Measurements from ENCODE around the gene CCNK. TPM values are rescaled to one million over a fixed set of nuclear protein-coding genes. Genes with fewer than 3 reads are reported as not detected.

Gene CCNK
- total RNA-seq, 2 donors from 2014 or later, result 22.6 to 42.2 TPM

DNA sequence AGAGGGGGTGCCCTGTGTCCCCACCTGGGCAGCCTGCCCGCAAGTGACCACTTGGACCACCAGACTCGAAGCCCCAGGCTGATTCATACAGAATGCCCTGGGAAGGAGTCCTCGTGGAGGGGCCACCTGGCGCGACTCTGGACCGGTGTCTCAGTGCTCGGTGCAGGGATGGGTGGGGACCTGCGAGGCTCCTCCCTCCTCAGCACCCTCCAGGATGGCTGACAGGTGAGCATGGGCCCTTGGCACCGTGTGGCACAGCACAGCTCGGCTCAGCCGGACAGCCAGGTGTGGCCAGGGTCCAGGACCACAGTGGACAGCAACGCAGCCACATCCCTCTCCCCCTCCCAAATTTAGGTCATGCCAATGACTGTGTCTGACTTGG is 44.5 kb downstream of the CCNK start:
- Histone ChIP-seq H3K27me3 (replicated peaks; ENCODE audit: insufficient read depth) (no peaks in the 10 kb centered on the region), H3K9me3 (no peaks in the 10 kb centered on the region), H3K4me3 (no peak overlapping the region), H3K27ac (no peak overlapping the region), H3K4me1 (ENCODE audit: control insufficient read depth in 1 of 2, low read depth in 2 of 2) (no peaks in the 10 kb centered on the region), H3K36me3 (no peaks in the 10 kb centered on the region)
- TF ChIP-seq, protein P1, sequence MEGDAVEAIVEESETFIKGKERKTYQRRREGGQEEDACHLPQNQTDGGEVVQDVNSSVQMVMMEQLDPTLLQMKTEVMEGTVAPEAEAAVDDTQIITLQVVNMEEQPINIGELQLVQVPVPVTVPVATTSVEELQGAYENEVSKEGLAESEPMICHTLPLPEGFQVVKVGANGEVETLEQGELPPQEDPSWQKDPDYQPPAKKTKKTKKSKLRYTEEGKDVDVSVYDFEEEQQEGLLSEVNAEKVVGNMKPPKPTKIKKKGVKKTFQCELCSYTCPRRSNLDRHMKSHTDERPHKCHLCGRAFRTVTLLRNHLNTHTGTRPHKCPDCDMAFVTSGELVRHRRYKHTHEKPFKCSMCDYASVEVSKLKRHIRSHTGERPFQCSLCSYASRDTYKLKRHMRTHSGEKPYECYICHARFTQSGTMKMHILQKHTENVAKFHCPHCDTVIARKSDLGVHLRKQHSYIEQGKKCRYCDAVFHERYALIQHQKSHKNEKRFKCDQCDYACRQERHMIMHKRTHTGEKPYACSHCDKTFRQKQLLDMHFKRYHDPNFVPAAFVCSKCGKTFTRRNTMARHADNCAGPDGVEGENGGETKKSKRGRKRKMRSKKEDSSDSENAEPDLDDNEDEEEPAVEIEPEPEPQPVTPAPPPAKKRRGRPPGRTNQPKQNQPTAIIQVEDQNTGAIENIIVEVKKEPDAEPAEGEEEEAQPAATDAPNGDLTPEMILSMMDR (IDR thresholded peaks at IDR 0.05), result no peak
- DNase-seq (ENCODE audit: low spot score), result no peak
- no peak for ATAC-seq (ENCODE audit: insufficient number of reproducible peaks, low FRiP score, low read depth)

DNA sequence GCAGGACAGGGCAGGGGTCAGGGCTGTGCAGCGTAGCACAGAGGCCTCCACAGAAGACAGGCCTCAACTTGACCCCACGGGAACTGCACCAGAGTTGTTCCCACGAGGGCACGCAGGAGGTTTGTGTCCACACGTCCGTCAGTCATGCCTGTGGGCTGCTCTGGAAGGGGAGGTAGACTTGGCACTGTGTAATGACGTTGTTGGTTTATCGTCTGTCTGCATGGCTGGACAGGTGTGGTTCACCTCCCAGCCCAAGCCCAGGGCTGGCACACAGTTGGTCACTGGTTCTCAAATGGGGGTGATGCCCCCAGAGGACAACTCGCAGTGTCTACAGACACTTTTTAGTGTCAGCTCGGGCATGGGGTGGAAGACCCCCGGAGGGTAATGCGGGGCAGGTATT is 45.8 kb downstream of the CCNK start:
- Histone ChIP-seq H3K27me3 (replicated peaks; ENCODE audit: insufficient read depth) (no peaks in the 10 kb centered on the region), H3K4me1 (ENCODE audit: control insufficient read depth in 1 of 2, low read depth in 2 of 2) (no peaks in the 10 kb centered on the region), H3K36me3 (no peaks in the 10 kb centered on the region), H3K4me3 (no peak overlapping the region), H3K9me3 (no peaks in the 10 kb centered on the region), H3K27ac (no peak overlapping the region)
- TF ChIP-seq, protein P1 (IDR thresholded peaks at IDR 0.05), result no peak
- ATAC-seq (ENCODE audit: insufficient number of reproducible peaks, low FRiP score, low read depth) (no peak), DNase-seq (ENCODE audit: low spot score) (no peak)

DNA sequence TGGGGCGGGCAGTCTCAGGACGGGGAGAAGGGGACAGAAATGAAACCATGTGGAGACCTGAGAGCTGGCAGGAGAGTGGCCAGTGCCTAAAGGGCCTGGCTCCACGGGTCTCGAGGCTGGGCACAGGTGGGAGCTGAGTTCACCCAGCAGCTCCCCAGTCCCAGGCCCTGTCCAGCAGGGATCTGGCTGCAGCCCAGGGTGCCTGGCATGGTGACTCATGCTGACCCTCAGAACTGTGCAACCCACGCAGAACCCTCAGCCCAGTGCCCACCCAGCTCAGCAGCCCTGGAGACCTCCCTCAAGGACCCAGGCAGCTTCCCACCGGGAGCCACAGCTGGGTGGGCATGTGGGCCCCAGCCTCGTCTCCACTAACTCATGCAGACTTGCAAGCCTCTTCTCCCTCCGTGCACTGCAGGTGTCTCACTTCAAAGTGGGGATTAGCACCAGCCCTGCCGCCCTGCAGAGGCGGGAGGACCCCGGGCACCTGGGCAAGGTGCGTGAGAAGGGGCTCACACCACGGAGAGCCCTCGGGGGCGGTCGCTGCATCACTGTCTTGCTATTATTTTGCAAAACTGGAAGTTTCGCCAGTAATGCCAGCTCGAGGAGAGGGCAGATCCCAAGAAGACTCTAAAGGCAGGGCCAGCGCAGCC is 46.3 kb downstream of the CCNK start:
- H3K27ac ChIP-seq, result no peak overlapping the region
- no peaks in the 10 kb centered on the region for H3K36me3 ChIP-seq
- no peak overlapping the region for H3K4me3 ChIP-seq
- H3K27me3 ChIP-seq (replicated peaks; ENCODE audit: insufficient read depth), result no peaks in the 10 kb centered on the region
- no peak for ATAC-seq (ENCODE audit: insufficient number of reproducible peaks, low FRiP score, low read depth)
- no peaks in the 10 kb centered on the region for H3K4me1 ChIP-seq (ENCODE audit: control insufficient read depth in 1 of 2, low read depth in 2 of 2)
- TF ChIP-seq, protein P1 (IDR thresholded peaks at IDR 0.05), result no peak
- no peak for DNase-seq (ENCODE audit: low spot score)
- H3K9me3 ChIP-seq, result no peaks in the 10 kb centered on the region

DNA sequence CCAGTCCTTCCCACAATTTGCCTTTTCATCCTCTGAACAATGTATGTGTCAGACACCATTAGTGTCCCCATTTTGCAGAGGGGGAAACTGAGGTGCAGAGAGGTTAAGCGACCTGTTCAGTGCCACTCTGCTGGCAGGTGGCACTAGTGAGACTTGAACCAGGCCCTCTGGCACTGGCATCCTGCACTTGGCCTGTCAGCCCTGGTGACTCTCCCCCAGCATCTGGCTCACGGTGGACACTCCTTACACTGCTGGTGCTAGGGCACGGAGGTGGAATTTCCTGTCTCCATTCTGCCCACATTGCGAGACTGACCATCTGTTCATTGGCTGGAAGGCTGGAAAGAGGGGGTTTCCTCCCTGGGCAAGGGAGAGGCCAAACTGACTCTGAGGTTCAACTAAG is 48.7 kb downstream of the CCNK start:
- no peak for ATAC-seq (ENCODE audit: insufficient number of reproducible peaks, low FRiP score, low read depth)
- no peaks in the 10 kb centered on the region for H3K27me3 ChIP-seq (replicated peaks; ENCODE audit: insufficient read depth)
- no peak for DNase-seq (ENCODE audit: low spot score)
- no peak overlapping the region for H3K4me3 ChIP-seq
- TF ChIP-seq, protein P1 (IDR thresholded peaks at IDR 0.05), result no peak
- H3K9me3 ChIP-seq, result no peaks in the 10 kb centered on the region
- no peaks in the 10 kb centered on the region for H3K36me3 ChIP-seq
- H3K4me1 ChIP-seq (ENCODE audit: control insufficient read depth in 1 of 2, low read depth in 2 of 2), result no peaks in the 10 kb centered on the region
- no peak overlapping the region for H3K27ac ChIP-seq

DNA sequence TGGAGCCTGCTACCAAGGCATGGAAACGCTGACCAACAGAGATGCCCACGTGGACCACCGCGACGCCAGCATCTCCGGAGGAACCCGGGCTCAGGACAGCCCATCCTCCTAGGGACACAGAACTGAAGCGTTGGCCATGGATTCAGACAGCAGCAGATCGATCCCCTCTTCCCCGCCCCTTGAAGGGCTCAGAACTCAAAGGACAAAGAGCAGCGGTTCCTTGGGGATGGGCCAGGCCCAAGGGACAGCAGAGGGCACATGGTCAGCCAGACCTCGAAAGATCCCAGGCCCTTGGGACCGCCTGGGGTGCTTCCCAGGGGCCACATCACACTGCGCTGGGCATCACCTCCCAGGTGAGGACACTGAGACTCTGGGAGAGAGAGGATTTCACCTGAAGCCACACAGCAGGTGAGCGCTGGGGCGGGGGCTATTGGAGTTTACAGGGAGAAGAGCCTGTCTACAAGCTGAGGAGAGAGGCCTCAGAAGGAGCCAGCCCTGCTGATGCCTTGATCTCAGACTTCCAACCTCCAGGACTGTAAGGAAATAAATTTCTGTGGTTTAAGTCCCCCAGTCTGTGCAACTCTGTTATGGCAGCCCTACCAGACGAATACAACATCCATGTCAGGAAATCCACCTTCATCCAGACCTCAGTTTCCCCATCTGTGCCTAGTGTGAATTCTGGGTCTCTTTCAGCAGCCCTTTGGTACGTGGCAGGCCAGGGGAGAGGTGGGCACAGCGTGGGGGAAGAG is 49.4 kb downstream of the CCNK start:
- Histone ChIP-seq H3K9me3 (no peaks in the 10 kb centered on the region), H3K36me3 (no peaks in the 10 kb centered on the region), H3K4me3 (no peak overlapping the region), H3K27ac (no peak overlapping the region), H3K4me1 (ENCODE audit: control insufficient read depth in 1 of 2, low read depth in 2 of 2) (no peaks in the 10 kb centered on the region), H3K27me3 (replicated peaks; ENCODE audit: insufficient read depth) (no peaks in the 10 kb centered on the region)
- ATAC-seq (ENCODE audit: insufficient number of reproducible peaks, low FRiP score, low read depth), result no peak
- no peak for DNase-seq (ENCODE audit: low spot score)
- TF ChIP-seq, protein P1 (IDR thresholded peaks at IDR 0.05), result no peak
